ENCODE results near the gene ZYX.
"Not testable (repeated sequence)": the region's sequence is repeated elsewhere in the genome, so short reads cannot be mapped to it uniquely, and the experiment has no call there.

DNA sequence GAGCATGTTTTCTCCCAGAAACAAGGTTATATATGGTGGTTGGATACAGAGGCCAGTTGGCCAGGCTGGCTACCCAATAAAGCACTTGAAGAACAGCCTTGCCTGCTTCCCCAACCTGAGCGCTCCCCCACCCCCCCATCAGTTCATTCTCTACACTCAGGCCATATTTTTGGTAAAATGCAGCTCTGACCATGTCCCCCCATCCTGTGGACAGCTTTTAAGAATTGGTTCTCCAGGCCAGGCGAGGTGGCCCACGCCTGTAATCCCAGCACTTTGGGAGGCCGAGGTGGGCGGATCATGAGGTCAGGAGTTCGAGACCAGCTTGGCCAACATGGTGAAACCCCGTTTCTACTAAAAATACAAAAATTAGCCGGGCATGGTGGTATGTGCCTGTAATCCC lies 11.3 kb downstream of the ZYX start:
- not testable (repeated sequence) for TF ChIP-seq POLR2A, EP300 (IDR thresholded peaks at IDR 0.05)
- TF ChIP-seq, protein P1, sequence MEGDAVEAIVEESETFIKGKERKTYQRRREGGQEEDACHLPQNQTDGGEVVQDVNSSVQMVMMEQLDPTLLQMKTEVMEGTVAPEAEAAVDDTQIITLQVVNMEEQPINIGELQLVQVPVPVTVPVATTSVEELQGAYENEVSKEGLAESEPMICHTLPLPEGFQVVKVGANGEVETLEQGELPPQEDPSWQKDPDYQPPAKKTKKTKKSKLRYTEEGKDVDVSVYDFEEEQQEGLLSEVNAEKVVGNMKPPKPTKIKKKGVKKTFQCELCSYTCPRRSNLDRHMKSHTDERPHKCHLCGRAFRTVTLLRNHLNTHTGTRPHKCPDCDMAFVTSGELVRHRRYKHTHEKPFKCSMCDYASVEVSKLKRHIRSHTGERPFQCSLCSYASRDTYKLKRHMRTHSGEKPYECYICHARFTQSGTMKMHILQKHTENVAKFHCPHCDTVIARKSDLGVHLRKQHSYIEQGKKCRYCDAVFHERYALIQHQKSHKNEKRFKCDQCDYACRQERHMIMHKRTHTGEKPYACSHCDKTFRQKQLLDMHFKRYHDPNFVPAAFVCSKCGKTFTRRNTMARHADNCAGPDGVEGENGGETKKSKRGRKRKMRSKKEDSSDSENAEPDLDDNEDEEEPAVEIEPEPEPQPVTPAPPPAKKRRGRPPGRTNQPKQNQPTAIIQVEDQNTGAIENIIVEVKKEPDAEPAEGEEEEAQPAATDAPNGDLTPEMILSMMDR (IDR thresholded peaks at IDR 0.05): not testable (repeated sequence)
